H9 (cell line): ENCODE data around the gene SOCS7. TPM values are rescaled to one million over a fixed set of nuclear protein-coding genes. Genes with fewer than 3 reads are reported as not detected.

ENCODE experiments used
- DNase-seq: peaks from one replicate; pipeline ENCODE4 v3.0.0-alpha.2; 2017
- H2AFZ ChIP-seq: one replicate; pipeline ENCODE4 v1.6.1; 2013; ENCODE audit warnings: mild to moderate bottlenecking, low read length, control low read depth, moderate library complexity
- H2AK5ac ChIP-seq: 2 replicates; pipeline ENCODE4 v1.6.1; 2013; ENCODE audit warnings: low read length, control low read depth, mixed read lengths; ENCODE audit not compliant: insufficient read length
- H2BK120ac ChIP-seq: one replicate; pipeline ENCODE4 v1.6.1; 2013; ENCODE audit warnings: low read depth, mild to moderate bottlenecking, low read length, control low read depth, inconsistent platforms; ENCODE audit not compliant: poor library complexity, severe bottlenecking
- H2BK12ac ChIP-seq: 2 replicates; pipeline ENCODE4 v1.6.1; 2013; ENCODE audit warnings: low read length, control low read depth, mixed read lengths, low read depth; ENCODE audit not compliant: insufficient read length
- H2BK15ac ChIP-seq: 2 replicates; pipeline ENCODE4 v1.6.1; 2013; ENCODE audit warnings: low read depth, low read length, control low read depth
- H2BK20ac ChIP-seq: one replicate; pipeline ENCODE4 v1.6.1; 2013; ENCODE audit warnings: low read depth, mild to moderate bottlenecking, low read length, control low read depth, inconsistent platforms; ENCODE audit not compliant: poor library complexity, severe bottlenecking
- H2BK5ac ChIP-seq: 2 replicates; pipeline ENCODE4 v1.6.1; 2013; ENCODE audit warnings: low read length, control low read depth, mixed read lengths; ENCODE audit not compliant: insufficient read length
- H3K14ac ChIP-seq: 2 replicates; pipeline ENCODE4 v1.6.1; 2013; ENCODE audit warnings: low read length, control low read depth; ENCODE audit not compliant: insufficient read depth
- H3K18ac ChIP-seq: 2 replicates; pipeline ENCODE4 v1.6.1; 2013; ENCODE audit warnings: low read depth, mild to moderate bottlenecking, mixed read lengths, low read length, control low read depth; ENCODE audit not compliant: insufficient read length
- H3K23ac ChIP-seq: 2 replicates; pipeline ENCODE4 v1.6.1; 2013; ENCODE audit warnings: low read length, control low read depth, mixed read lengths, low read depth; ENCODE audit not compliant: insufficient read length
- H3K23me2 ChIP-seq: 2 replicates; pipeline ENCODE4 v1.6.1; 2013; ENCODE audit warnings: low read depth, mild to moderate bottlenecking, mixed read lengths, low read length, control low read depth; ENCODE audit not compliant: insufficient read length, poor library complexity, severe bottlenecking
- H3K27ac ChIP-seq: 2 replicates; pipeline ENCODE4 v1.5.1; 2013; ENCODE audit warnings: low read length, control low read depth, mixed read lengths, low read depth; ENCODE audit not compliant: insufficient read length
- H3K27me3 ChIP-seq: 2 replicates; pipeline ENCODE4 v1.6.1; 2013; ENCODE audit warnings: low read length, control low read depth, inconsistent platforms; ENCODE audit not compliant: insufficient read depth
- H3K4ac ChIP-seq: 2 replicates; pipeline ENCODE4 v1.6.1; 2013; ENCODE audit warnings: low read depth, mild to moderate bottlenecking, control low read depth, inconsistent platforms, low read length, moderate library complexity
- H3K4me1 ChIP-seq: 2 replicates; pipeline ENCODE4 v1.6.1; 2013; ENCODE audit warnings: low read length, control low read depth, inconsistent platforms; ENCODE audit not compliant: insufficient read depth
- H3K4me2 ChIP-seq: 2 replicates; pipeline ENCODE4 v1.6.1; 2013; ENCODE audit warnings: low read length, control low read depth, mixed read lengths; ENCODE audit not compliant: insufficient read length, insufficient read depth
- H3K56ac ChIP-seq: 2 replicates; pipeline ENCODE4 v1.6.1; 2013; ENCODE audit warnings: low read depth, mild to moderate bottlenecking, mixed read lengths, low read length, control low read depth; ENCODE audit not compliant: insufficient read length
- H3K79me1 ChIP-seq: 2 replicates; pipeline ENCODE4 v1.6.1; 2013; ENCODE audit warnings: low read depth, mild to moderate bottlenecking, moderate library complexity, low read length, control low read depth, inconsistent platforms; ENCODE audit not compliant: insufficient read depth, poor library complexity, severe bottlenecking
- H3K79me2 ChIP-seq: 2 replicates; pipeline ENCODE4 v1.6.1; 2013; ENCODE audit warnings: low read length, control low read depth, inconsistent platforms; ENCODE audit not compliant: insufficient read depth
- H3K9ac ChIP-seq: 2 replicates; pipeline ENCODE4 v1.6.1; 2013; ENCODE audit warnings: low read length, control low read depth, mixed read lengths; ENCODE audit not compliant: insufficient read length; ENCODE audit errors: extremely low read depth
- H3K9me3 ChIP-seq: one replicate; pipeline ENCODE4 v1.6.1; 2013; ENCODE audit warnings: low read depth, low read length, inconsistent platforms; ENCODE audit not compliant: control insufficient read depth
- H3T11ph ChIP-seq: one replicate; pipeline ENCODE4 v1.6.1; 2013; ENCODE audit warnings: mild to moderate bottlenecking, low read length, control low read depth, inconsistent platforms
- H4K20me1 ChIP-seq: one replicate; pipeline ENCODE4 v1.6.1; 2013; ENCODE audit not compliant: control insufficient read depth, insufficient read length, insufficient read depth
- H4K5ac ChIP-seq: 2 replicates; pipeline ENCODE4 v1.6.1; 2013; ENCODE audit warnings: low read depth, mild to moderate bottlenecking, mixed read lengths, low read length, control low read depth; ENCODE audit not compliant: insufficient read length
- H4K8ac ChIP-seq: replicated peaks from 2 replicates; pipeline ENCODE4 v1.6.1; 2013; ENCODE audit warnings: low read length, control low read depth, mixed read lengths, low read depth; ENCODE audit not compliant: insufficient read length
- H4K91ac ChIP-seq: 2 replicates; pipeline ENCODE4 v1.6.1; 2013; ENCODE audit warnings: low read depth, mild to moderate bottlenecking, moderate library complexity, mixed read lengths, low read length, control low read depth; ENCODE audit not compliant: insufficient read length
- H3K27ac Mint-ChIP-seq, 3 experiments: 2 replicates in 2 of 3; 3 replicates in 1 of 3; pipeline ENCODE4 v1.8.0; 2020 to 2021; ENCODE audit warnings: mixed read lengths in 3 of 3, mild to moderate bottlenecking in 1 of 3, moderate library complexity in 1 of 3
- H3K27me3 Mint-ChIP-seq: 2 replicates; pipeline ENCODE4 v1.8.0; 2021; ENCODE audit warnings: low read depth, mild to moderate bottlenecking, moderate library complexity, mixed read lengths
- H3K36me3 Mint-ChIP-seq, 3 experiments: 2 replicates in 2 of 3; 3 replicates in 1 of 3; pipeline ENCODE4 v1.8.0; 2020 to 2021; ENCODE audit warnings: low read depth in 3 of 3, mixed read lengths in 3 of 3; ENCODE audit not compliant: insufficient read depth in 1 of 3
- H3K4me1 Mint-ChIP-seq, 2 experiments: 2 replicates each; pipeline ENCODE4 v1.8.0; 2020; ENCODE audit warnings: mixed read lengths in 2 of 2
- H3K4me3 Mint-ChIP-seq, 2 experiments: 2 replicates in 1 of 2; 3 replicates in 1 of 2; pipeline ENCODE4 v1.8.0; 2020 to 2021; ENCODE audit warnings: mild to moderate bottlenecking in 2 of 2, mixed read lengths in 2 of 2, moderate library complexity in 1 of 2
- H3K9me3 Mint-ChIP-seq, 2 experiments: 2 replicates in 1 of 2; 3 replicates in 1 of 2; pipeline ENCODE4 v1.8.0; 2020; ENCODE audit warnings: mild to moderate bottlenecking in 2 of 2, mixed read lengths in 2 of 2, moderate library complexity in 1 of 2
- WGBS: extraction: QIAGEN DNeasy Blood & Tissue Kit; methylation state at CpG from one replicate; pipeline ENCODE4 v1.1.7; 2013; ENCODE audit warnings: missing lambda C conversion rate, low lambda C conversion rate, mixed read lengths; ENCODE audit not compliant: insufficient read length; ENCODE audit errors: extremely low coverage; 5-methylcytosine and 5-hydroxymethylcytosine counted together
- total RNA-seq: library from RNA; stranded (reverse); gene quantifications from 2 replicates; pipeline ENCODE4 v1.2.1, GENCODE V29; 2021
- TF ChIP-seq, protein P1 (sequence below): fragments of 200-600 bp; sonication (generic); conservative IDR thresholded peaks from 3 replicates; pipeline ENCODE4 v1.8.0; 2021; ENCODE audit warnings: antibody characterized with exemption, mild to moderate bottlenecking

Gene SOCS7
- total RNA-seq, 1 experiment from 2014 or later: 31.0 TPM

DNA sequence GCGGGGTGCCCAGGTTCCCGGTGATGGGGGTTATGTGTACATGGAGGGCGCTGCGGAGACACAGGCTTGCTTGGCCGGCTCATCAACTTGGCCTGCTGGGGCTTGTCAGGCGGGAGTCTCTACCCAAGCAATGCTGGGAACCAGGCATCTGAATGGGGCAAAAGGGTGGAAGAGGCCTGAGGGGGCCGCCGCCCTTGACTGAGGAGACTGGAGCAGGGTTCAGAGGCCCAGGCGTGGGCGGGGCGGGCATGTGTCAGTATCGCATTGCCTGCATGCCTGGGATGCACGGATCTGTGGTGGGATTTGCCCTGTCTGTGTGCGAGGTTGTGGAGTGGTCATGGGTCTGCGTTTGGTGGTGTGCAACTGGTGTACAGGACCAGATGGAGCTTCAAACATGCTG lies 97.7 kb downstream of the SOCS7 start:
- no peak overlapping the region for H2AFZ ChIP-seq
- DNase-seq: peak; percentile 84
- peaks cover 49 to 56% of the 10 kb centered on the region in 2 experiments for H3K4me1 Mint-ChIP-seq
- H3K36me3 Mint-ChIP-seq: peaks cover 0 to 9% (median 1%) of the 10 kb centered on the region in 3 experiments; a peak in 4 of 7 replicates
- TF ChIP-seq, protein P1, sequence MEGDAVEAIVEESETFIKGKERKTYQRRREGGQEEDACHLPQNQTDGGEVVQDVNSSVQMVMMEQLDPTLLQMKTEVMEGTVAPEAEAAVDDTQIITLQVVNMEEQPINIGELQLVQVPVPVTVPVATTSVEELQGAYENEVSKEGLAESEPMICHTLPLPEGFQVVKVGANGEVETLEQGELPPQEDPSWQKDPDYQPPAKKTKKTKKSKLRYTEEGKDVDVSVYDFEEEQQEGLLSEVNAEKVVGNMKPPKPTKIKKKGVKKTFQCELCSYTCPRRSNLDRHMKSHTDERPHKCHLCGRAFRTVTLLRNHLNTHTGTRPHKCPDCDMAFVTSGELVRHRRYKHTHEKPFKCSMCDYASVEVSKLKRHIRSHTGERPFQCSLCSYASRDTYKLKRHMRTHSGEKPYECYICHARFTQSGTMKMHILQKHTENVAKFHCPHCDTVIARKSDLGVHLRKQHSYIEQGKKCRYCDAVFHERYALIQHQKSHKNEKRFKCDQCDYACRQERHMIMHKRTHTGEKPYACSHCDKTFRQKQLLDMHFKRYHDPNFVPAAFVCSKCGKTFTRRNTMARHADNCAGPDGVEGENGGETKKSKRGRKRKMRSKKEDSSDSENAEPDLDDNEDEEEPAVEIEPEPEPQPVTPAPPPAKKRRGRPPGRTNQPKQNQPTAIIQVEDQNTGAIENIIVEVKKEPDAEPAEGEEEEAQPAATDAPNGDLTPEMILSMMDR: no peak
- H4K8ac ChIP-seq: no peak overlapping the region
- peak overlapping the region; percentile 95 to 97 (median 96) for H3K27ac Mint-ChIP-seq
- H4K91ac ChIP-seq: peak overlapping the region; percentile 20
- H4K5ac ChIP-seq: no peak overlapping the region
- H4K20me1 ChIP-seq: no peaks in the 10 kb centered on the region
- H3K4me2 ChIP-seq: no peak overlapping the region
- H2AK5ac ChIP-seq: no peak overlapping the region
- no peak overlapping the region for H2BK5ac ChIP-seq
- no peak overlapping the region for H3K56ac ChIP-seq
- H3K79me2 ChIP-seq: peaks cover 10% of the 10 kb centered on the region; the same call in 1 of the 2 replicates
- H3K14ac ChIP-seq: no peak overlapping the region
- H2BK12ac ChIP-seq: no peak overlapping the region
- H3T11ph ChIP-seq: no peak overlapping the region
- no peaks in the 10 kb centered on the region for H3K9me3 ChIP-seq
- H3K4ac ChIP-seq: no peak overlapping the region
- no peak overlapping the region for H3K23ac ChIP-seq
- no peaks in the 10 kb centered on the region; the same call in 1 of the 2 replicates for H3K27me3 Mint-ChIP-seq
- no peak overlapping the region for H3K18ac ChIP-seq
- H2BK120ac ChIP-seq: no peak overlapping the region
- H2BK20ac ChIP-seq: no peak overlapping the region
- H2BK15ac ChIP-seq: no peak overlapping the region
- no peaks in the 10 kb centered on the region for H3K27me3 ChIP-seq
- H3K9me3 Mint-ChIP-seq: no peaks in the 10 kb centered on the region
- peak overlapping the region; percentile 2 to 25; a peak in 4 of 5 replicates for H3K4me3 Mint-ChIP-seq
- peaks cover 17% of the 10 kb centered on the region for H3K23me2 ChIP-seq
- WGBS: no CpG with 5 or more reads among the region's 15 CpGs
- peak overlapping the region; percentile 96 for H3K27ac ChIP-seq
- H3K4me1 ChIP-seq: peaks cover 11% of the 10 kb centered on the region
- H3K9ac ChIP-seq: no peak overlapping the region
- no peaks in the 10 kb centered on the region for H3K79me1 ChIP-seq
